Stimulated activated CD4-positive, alpha-beta T cell treated with anti-CD3 and anti-CD28 coated beads, Interleukin-1b, Interleukin-23, amount 100 ng/mL, for 48 hours (primary cell): Measurements from ENCODE around the gene RTN4RL1.

Experiments used
- DNase-seq: peaks from one replicate; pipeline ENCODE4 v3.0.0-alpha.2; 2020

The RTN4RL1 gene, protein sequence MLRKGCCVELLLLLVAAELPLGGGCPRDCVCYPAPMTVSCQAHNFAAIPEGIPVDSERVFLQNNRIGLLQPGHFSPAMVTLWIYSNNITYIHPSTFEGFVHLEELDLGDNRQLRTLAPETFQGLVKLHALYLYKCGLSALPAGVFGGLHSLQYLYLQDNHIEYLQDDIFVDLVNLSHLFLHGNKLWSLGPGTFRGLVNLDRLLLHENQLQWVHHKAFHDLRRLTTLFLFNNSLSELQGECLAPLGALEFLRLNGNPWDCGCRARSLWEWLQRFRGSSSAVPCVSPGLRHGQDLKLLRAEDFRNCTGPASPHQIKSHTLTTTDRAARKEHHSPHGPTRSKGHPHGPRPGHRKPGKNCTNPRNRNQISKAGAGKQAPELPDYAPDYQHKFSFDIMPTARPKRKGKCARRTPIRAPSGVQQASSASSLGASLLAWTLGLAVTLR

DNA sequence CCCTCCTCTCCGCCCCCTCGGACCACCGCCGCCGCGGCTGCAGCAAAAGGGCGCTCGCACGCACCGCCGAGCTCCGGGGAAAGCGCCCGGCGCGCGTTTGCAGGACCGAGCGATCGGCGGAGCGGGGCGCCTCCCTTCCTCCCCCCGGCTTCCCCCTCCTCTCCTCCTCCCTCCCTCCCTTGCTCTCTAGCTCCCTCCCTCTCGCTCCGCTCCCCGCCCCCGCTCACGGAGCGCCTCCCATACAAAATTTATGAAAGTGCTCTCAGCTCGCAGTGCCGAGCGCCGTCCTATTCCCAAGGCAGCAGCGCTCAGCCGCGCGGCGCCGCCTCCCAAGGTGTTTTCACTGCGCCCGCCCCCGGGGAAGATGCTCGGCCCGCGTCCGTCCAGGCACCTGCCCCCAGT, at the start of gene RTN4RL1:
RTN4RL1 (minus strand) TSS at position 115 of the 402 bp plus-strand sequence. CDS start 469 bp downstream, outside the sequence.
- DNase-seq: peak; percentile 56

DNA sequence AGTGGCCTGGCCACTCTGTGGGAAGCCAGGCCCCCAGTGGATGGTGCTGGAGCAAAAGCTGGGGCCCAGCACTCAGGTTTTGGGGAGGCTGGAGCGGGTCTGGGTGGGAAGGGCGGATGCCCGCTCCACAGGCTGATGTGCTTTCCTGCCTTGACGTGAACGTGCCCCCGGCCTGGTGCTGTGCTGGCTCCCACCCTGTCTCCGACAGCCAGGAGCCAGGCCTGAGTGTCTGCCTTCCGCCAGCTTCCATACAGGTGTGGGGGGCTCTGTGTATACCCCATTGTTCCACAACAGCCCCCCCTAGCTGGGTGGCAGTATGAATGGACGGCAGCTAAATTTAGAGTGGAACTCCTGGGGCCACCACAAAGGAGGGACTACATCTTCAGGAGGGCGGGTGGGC, 49.8 kb upstream of the RTN4RL1 start:
- DNase-seq: no peak

DNA sequence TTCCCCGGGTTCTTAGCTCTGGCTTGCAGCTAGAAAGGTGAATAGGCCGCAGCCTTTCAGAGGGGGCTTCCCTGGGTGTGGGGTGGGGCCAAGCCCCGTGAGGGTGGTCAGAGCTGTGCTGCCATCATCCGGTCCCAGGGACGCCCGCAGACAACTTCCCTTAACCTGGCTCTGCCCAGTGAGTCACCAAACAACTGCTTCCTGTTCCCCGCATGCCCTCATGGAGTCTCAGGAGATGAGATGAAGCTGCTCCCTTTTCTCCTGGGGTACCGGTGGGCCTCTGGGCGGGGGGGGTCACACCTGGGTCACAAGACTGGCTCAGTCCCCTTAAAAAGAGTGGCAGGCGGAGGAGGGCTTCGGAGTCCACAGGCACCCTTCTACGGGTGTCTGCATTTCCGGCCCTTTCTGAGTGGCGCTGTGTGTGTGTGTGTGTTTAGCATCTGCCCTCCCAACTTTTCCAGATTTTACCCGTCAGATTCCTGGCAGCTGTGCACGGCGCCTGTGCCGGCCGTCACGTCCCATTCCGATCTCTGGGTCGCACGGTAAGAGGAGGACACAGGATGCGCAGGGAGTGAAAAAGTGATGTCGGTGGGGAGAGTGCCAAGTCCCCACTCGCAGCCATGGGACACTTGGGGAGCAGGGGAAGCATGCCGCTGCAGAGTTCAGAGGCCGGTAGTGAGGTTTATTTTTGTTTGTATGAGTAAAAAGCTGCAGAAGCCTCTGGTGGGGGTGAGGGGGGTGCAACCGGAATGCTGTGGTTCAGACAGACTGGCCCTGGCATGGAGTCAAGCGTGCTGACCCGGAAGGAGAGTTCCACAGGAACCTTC, 46.5 kb upstream of the RTN4RL1 start:
- no peak for DNase-seq

DNA sequence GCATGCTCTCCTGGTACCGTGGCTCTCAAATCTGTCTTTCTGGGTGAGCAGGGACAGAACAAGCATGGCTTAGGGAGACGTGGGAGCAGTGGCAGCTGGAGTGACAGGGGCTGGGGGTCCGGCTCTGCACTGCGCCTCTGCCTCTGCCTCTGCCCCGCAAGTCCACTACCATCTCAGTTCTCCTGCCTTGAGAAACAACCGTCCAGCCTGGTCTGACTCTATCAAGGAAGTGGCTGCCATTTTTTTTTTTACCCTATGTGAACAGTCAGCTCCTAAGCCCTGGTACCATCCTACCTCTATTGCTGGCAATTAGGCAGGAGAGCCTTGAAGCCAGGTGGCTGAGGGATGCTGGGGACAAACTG, 45.9 kb upstream of the RTN4RL1 start:
- no peak for DNase-seq

DNA sequence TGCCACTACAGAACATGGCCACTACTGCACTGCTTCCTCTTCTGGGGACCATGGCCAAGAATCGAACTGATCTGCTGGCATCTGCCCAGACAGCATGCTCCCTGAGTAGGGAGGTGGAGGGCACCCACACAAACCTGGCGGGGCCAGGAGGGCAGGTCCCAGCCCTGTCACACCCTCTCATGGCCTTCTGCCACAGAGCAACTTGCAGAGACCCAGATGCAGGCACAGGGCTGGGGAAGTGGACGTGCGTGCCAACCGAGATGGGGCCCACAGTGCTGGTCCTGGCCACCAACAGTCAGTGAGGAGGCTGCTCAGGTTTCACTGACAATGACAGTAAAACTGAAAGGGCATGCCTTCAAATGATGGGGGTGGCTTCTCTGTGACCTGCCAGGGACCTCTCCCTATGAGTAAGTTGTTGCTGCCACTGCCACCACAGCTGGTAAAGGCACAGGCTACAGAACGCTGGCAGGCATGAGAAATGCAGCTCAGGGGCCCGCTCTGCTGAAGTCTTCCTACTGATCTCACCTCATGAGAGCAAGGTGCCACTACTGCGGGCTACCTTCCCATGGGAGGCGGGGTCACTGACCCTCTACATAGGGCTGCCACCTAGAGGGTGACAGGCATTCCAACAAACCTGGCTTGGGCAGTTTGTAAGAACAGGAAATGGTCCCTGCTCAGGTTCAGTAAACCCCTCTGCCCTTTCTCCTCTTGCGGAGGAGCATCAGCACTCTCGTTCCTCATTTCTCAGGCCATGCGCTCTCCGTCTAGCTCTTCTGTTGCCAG, 45.3 kb upstream of the RTN4RL1 start:
- peak; percentile 88 for DNase-seq

DNA sequence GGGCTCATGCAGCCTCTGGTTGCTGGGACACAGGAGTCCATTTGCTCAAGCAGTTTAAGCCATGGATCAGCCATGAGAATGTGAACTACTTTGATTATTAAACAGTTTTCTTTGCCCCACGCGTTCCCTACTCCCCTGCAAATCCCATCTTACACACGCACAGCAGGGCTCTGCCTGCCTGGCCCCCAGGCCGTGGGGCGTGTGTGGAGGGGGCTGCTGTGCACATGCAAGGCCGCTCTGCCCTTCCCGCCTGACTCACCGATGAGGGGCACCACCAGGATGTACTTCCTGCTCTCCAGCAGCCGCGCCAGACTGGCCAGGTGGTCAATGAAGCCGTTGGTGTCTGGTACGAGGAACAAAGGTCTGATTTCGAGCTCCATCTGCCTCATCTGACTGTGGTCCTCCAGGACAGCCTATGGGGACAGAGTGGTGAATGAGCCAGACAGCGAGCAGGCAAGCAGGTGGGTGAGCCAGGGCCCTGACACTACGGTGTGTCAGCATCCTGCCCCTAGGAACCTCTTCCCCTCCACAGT, 43.5 kb upstream of the RTN4RL1 start:
- DNase-seq: peak; percentile 66

DNA sequence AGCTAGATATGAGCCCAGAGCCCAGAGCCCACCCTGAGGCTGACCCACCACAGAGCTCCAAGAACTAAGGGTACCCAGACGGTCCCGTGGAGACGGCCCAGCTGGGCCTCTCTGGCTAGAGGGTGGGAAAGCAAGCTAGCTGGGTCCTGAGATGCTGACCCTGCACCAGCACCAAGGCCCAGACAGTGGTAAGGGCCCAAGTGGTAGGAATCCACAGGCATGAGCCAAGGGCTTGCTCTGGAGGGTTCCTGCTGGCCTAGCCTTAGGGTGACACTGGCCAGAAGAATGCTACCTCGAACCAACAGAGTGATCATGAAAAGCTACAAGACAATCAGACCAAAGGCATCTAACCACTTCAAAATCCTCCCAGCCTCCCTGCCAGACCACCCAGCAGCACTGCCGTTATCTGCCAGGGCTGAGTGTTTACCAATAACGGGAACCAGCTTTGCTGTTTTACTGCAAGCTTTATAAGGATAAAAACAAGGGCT, 42.9 kb upstream of the RTN4RL1 start:
- no peak for DNase-seq

DNA sequence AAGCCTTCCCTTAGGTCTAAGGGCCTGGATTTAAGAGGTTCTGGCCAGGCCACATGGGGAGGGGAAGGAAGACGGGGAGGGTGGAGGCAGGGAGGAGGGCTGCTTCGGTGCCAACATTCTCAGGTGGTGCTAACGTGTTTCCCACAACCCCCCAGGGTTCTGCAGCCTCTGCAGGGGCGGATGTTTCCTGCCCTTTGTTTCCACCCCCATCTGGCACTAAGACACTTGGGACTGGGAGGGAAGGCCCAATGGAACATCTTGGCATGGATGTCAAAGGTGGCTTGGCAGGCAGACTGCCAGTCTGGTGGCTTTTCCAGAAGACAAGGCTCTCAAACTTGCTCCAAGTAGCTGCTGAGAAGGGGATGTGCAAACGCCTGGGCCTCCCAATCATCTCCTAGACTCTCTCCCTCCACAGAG, 42.5 kb upstream of the RTN4RL1 start:
- DNase-seq: no peak

DNA sequence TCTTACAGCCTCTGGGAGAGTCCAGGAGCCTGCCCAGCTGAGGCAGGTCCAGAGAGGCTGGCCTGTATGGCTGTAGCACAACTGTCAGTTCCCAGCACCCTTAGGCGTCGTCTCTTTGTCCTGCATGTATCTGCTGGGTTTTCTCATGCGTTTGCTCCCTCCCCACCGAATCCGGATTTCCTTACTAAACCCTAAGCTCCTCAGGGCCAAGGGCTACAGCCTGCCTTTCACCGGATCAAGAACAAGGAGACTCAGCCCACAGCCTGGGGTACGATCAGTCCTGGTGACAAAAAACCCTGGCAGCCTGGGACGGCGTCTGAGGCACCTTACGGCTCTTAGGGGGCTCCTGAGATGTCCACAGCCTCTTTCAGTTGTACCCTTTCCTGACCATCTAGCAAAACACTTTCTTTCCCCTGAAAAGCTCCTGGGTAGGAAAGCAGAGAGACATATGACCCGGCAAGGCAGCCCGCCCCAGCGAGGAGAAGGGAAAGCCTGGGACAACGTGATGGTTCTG, 42.0 kb upstream of the RTN4RL1 start:
- no peak for DNase-seq

DNA sequence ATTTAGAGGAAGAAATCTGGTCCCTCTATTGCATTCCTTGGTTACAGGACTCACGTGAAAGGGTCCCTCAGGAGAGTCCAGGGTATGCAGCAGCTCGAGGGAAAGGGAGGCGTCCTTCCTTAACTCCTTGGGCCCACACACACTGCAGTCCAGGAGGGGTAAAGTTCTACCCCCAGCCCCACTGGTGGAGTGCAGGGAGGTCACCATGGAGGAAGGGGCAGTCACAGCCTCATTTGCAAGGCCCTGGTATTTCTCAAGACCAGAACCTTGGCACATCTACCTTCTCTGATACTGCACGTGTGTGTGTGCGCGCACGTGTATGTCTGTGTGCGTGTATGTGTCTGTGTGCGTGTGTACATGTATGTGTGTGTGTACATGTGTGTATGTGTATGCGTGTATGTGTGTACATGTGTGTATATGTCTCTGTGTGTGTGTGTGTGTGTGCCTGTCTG, 40.8 kb upstream of the RTN4RL1 start:
- DNase-seq: no peak

DNA sequence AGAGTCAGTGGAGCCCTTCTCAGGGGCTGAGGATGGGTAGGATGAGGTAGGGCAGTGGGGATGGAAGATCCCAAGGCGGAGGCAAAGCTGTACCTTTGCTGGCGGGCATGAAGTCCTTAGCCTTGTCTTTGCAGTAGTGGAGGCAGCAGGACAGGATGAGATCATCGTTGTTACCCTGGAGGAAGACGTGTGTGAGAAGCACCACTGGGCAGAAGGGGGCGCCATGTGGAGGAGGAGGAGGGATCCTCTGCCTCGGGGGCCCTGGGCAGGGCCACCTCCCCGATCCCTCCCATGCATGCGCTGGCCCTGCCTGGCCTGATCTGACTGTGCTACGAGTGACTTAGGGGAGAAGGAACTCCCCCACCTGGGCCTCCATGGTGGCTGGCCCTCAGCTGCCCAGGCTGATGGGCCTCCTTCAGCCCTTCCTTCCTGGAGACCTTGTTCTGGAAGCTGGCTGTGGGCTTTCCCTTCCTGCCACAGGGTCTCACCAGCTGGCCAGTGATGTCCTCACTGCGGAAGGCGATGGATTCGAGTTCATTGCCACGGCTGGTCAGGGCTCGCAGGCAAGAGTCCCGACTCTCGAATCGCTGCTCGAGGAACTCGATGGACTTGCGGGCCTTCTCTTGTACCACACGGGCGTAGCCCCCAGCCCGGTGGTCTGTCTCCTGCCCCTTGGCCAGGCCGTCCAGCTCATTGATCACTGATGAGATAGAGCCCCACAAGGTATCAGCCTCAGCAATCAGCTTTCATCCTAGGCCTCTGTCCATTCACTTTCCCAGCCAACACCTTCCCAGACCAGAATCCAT, 40.0 kb upstream of the RTN4RL1 start:
- peak; percentile 80 for DNase-seq

DNA sequence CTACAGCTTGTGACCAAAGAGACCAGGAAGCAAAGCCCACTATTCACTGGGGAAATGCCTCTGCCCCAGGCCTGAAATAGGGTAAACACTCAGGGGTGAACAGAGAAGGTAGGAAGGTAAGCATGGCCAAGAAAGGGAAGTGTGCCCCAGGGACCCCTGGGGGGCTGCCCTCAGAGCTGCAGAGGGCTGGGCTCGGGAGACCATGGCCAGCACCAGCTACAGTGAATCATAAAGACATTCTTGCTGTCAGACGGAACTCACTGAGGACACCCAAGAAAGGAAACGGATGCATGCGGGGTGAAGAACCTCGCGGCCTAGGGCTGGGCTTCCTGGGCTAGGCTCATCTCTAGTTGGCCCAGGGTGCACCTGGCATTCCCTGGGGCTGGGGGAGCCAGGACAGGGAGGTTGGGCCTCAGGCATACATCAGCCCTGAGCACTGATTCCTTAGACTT, 39.4 kb upstream of the RTN4RL1 start:
- DNase-seq: no peak

DNA sequence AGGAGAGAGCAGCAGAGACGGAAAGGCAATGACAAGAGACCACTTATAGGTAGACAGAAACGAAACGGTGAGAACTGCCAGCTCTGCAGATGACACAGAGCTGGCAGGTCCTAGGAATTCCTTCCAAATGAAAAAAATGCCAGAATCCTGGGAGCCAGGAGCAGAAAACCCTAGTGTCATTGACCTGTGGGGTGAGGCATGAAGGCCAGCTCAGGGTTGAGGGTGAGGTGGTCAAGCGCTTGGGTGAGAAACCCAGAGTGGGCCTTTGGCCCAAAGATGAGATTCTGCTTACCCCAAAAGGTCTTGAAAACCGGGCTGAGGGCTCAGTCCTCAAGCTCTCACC, 39.0 kb upstream of the RTN4RL1 start:
- DNase-seq: no peak

DNA sequence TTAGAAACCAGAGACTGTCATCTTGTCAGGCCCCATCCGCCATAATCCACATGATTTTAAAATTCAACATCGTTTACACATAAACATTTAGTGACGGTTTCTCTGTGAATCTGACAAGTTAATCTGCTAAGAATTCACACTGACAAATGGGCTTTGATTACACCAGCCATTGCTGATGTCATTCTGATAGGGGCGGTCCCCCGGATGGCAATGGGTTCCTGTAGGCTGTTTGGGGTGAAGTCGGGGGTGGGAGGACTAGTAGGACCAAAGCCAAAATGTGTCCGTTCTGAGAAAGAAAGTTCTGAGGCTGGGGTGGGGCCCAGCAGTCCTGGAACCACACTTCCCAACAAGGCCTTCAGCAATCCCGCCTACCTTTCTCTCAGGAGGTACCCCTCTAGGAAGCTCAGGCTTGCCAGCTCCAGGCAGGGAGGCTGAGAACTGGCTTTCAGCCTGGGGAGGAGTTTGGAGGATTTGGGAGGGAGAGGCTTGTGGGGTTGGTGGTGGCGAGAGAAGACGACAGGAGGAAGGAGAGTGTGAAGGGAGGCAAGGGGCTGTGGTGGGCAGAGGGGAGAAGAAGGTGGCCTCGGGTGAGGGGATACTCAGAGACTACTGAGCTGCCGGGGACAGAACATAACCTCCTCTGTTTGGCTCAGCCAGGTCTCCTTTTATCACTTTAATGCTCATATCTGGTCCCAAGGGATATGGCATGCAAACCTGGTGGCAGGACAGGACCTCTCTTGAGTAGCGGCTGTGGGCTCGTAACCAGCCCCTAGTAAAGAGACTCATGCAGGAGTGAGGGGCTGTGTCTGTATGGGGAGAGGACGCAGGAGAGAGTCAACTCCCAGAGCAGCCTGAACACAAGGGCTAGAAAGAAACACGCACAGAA, 38.4 kb upstream of the RTN4RL1 start:
- DNase-seq: no peak

DNA sequence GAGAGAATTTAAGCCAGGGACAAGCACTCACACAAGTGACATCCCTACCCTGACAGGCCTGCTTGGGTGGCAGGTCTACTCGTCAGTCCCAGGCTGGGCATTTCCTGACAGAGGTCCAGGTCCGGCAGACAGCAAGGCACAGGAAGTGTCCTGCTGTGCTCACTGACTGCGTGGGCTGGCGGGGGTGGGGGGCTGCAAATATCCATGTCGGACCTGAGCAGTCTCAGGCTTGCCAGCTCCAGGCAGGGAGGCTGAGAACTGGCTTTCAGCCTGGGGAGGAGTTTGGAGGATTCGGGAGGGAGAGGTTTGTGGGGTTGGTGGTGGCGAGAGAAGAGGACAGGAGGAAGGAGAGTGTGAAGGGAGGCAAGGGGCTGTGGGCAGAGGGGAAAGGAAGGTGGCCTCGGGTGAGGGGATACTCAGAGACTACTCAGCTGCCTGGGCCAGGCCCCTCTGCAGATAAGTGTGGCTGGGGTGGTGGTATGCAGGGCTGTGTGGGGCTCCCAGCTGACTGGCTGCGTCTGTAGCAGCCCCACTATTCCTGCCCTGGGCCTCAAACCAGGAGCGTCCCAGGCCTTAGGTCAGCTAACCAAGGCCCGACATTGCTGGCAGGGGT, 37.5 kb upstream of the RTN4RL1 start:
- no peak for DNase-seq

DNA sequence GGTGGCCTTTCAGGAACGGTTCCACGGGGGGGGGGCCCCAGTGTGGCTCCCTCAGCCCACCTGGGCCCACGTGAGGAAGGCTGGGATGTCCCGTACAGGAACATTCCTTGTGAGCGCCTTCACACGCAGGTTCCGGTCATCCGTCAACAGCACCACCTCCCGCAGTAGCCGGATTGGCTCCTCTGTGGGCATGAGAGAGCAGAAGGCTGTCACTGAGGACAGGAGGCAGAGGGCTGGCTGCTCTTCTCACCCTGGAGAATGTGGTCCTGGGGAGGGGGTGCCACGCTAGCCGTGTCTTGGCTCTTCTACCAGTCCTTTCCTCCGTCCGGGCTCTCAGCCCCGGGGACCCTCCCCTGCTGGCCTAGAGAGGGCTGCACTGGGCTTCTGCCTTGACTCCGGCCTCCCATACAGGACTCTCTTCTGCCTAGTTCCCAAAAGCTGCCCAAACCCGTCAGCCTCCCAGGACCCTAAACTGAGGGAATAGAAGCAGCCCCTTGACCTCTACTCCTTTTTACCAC, 36.4 kb upstream of the RTN4RL1 start:
- DNase-seq: no peak

DNA sequence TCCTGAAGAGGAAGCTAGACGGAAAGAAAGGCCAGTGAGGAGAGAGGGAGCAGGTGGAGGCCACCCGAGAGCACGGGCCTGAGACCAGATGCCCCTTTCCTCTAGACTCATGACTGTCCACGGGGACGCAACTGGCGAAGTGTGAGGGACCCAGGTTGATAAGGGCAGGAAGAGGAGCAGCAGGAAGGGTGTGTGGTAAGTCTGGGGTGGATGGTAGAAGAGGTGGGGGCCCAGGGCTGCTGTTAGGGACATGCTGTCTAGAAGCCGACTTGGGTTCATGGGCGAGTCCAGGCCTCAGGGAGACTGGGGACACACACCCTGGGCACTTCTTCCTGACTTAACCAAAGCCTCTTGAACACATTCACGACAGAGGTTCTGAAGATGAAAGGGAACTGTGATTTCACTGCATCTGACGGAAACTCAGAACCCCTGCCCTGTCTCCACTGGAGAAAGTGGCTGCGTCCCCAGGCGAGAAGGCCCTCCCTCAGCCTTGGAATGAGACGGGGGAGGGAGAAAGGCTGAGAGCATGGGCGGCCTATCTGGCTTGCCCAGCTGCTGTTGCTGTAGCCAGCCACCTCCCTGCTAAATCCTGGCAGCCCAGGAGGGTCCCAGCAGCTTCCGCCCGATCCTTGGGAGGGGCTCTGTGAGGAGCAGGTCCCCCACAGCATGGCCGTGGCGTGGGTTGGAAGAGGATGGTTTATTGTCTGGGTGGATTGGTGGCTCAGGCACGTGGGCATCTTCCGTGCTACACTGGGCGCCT, 35.7 kb upstream of the RTN4RL1 start:
- no peak for DNase-seq

DNA sequence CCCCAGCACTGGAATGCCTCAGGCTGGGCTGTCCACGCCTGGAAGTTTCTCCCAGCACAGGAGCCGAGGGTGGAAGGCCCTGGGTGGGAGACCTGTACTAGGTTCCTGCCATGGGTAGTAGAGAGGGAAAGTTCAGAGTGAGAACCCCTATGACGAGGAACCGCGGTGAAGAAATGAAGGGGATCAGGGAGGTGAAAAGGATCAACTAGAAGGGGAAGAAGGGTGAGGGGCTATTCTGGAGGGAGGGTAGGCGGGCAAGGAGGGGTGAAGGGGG, 35.2 kb upstream of the RTN4RL1 start:
- no peak for DNase-seq
